Measurements from ENCODE around the gene FYB1.
A peak's percentile ranks its signal among the peaks of the same experiment; 100 is the strongest.

The FYB1 gene

GRCh38 chr5:39257554-39257953 lies 38.2 kb upstream of the FYB1 start:
- H3K4me3 ChIP-seq (ENCODE audit: low read depth, low read length) = no peak overlapping the region
- DNase-seq (ENCODE audit: low read depth) = no peak
- TF ChIP-seq CTCF (IDR thresholded peaks at IDR 0.05; ENCODE audit: low read depth, low read length, missing control alignments) = no peak

- no peak for TF ChIP-seq CTCF (IDR thresholded peaks at IDR 0.05; ENCODE audit: low read depth, low read length, missing control alignments)
- H3K4me3 ChIP-seq (ENCODE audit: low read depth, low read length) = no peak overlapping the region
- DNase-seq (ENCODE audit: low read depth) = peak; percentile 33
These were observed 37.3 kb upstream of the FYB1 start for GRCh38 chr5:39256477-39257235.

GRCh38 chr5:39255406-39255805 lies 36.0 kb upstream of the FYB1 start:
- no peak for TF ChIP-seq CTCF (IDR thresholded peaks at IDR 0.05; ENCODE audit: low read depth, low read length, missing control alignments)
- no peak for DNase-seq (ENCODE audit: low read depth)
- no peak overlapping the region for H3K4me3 ChIP-seq (ENCODE audit: low read depth, low read length)

GRCh38 chr5:39254671-39255070 lies 35.3 kb upstream of the FYB1 start:
- no peak overlapping the region for H3K4me3 ChIP-seq (ENCODE audit: low read depth, low read length)
- no peak for TF ChIP-seq CTCF (IDR thresholded peaks at IDR 0.05; ENCODE audit: low read depth, low read length, missing control alignments)
- DNase-seq (ENCODE audit: low read depth) = no peak

- DNase-seq (ENCODE audit: low read depth) = no peak
- no peak for TF ChIP-seq CTCF (IDR thresholded peaks at IDR 0.05; ENCODE audit: low read depth, low read length, missing control alignments)
- no peak overlapping the region for H3K4me3 ChIP-seq (ENCODE audit: low read depth, low read length)
These were observed 33.8 kb upstream of the FYB1 start for GRCh38 chr5:39253196-39253595.

GRCh38 chr5:39249564-39250274 lies 30.4 kb upstream of the FYB1 start:
- H3K4me3 ChIP-seq (ENCODE audit: low read depth, low read length) = no peak overlapping the region
- no peak for DNase-seq (ENCODE audit: low read depth)
- no peak for TF ChIP-seq CTCF (IDR thresholded peaks at IDR 0.05; ENCODE audit: low read depth, low read length, missing control alignments)

All from GM12864 (cell line).